ENCODE measurements around the gene NEUROD2.

NEUROD2 gene

DNA sequence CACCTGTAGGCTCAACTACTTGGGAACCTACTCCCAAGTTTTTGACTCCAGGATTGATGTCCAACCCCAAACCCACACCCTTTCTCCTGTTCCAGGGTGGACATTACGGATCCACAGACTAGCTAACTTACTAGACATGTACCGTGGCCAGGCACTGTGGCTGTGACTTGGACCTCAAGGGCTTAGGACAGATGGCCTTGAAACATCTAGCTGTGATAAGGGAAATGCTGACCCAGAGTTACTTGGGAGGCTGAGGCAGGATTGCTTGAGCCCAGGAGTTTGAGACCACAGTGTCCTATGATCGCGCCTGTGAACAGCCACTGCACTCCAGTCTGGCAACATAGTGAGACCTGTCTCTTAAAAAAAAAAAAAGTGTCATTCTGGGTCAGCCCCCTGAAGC lies 33.4 kb upstream of the NEUROD2 start:
- no peak for DNase-seq (ENCODE audit: low read depth)
- TF ChIP-seq, protein P1, sequence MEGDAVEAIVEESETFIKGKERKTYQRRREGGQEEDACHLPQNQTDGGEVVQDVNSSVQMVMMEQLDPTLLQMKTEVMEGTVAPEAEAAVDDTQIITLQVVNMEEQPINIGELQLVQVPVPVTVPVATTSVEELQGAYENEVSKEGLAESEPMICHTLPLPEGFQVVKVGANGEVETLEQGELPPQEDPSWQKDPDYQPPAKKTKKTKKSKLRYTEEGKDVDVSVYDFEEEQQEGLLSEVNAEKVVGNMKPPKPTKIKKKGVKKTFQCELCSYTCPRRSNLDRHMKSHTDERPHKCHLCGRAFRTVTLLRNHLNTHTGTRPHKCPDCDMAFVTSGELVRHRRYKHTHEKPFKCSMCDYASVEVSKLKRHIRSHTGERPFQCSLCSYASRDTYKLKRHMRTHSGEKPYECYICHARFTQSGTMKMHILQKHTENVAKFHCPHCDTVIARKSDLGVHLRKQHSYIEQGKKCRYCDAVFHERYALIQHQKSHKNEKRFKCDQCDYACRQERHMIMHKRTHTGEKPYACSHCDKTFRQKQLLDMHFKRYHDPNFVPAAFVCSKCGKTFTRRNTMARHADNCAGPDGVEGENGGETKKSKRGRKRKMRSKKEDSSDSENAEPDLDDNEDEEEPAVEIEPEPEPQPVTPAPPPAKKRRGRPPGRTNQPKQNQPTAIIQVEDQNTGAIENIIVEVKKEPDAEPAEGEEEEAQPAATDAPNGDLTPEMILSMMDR (IDR thresholded peaks at IDR 0.05; ENCODE audit: low read depth, low read length, missing control alignments): no peak
- H3K4me3 ChIP-seq (ENCODE audit: low read depth, low read length): no peak overlapping the region
- in situ Hi-C loops (cut with HindIII; ENCODE audit: low sequenced_read_pairs): no loop called here

DNA sequence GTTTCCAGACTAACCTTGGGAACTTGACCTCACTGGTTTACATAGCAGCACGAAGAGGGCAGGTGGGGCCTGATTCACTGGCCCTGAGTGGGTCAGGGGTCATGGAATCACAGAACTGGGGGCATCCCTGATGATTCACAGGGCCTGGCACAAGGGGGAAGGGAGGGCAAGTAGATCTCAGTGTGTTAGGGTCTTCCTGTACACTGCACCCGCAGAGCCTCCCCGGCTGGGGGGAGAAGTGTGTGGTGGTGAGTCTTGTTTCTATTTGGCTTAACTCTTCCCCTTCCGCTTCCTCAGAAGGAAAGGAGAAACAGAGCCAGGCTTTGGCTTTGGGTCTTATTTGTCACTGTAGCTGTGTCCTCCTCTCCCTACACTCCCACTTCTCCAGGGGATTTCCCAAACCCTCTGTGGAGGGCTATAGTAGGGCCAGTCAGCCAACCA lies 32.9 kb upstream of the NEUROD2 start:
- no peak for DNase-seq (ENCODE audit: low read depth)
- no peak overlapping the region for H3K4me3 ChIP-seq (ENCODE audit: low read depth, low read length)
- in situ Hi-C loops (cut with HindIII; ENCODE audit: low sequenced_read_pairs): no loop called here
- TF ChIP-seq, protein P1 (IDR thresholded peaks at IDR 0.05; ENCODE audit: low read depth, low read length, missing control alignments): no peak

DNA sequence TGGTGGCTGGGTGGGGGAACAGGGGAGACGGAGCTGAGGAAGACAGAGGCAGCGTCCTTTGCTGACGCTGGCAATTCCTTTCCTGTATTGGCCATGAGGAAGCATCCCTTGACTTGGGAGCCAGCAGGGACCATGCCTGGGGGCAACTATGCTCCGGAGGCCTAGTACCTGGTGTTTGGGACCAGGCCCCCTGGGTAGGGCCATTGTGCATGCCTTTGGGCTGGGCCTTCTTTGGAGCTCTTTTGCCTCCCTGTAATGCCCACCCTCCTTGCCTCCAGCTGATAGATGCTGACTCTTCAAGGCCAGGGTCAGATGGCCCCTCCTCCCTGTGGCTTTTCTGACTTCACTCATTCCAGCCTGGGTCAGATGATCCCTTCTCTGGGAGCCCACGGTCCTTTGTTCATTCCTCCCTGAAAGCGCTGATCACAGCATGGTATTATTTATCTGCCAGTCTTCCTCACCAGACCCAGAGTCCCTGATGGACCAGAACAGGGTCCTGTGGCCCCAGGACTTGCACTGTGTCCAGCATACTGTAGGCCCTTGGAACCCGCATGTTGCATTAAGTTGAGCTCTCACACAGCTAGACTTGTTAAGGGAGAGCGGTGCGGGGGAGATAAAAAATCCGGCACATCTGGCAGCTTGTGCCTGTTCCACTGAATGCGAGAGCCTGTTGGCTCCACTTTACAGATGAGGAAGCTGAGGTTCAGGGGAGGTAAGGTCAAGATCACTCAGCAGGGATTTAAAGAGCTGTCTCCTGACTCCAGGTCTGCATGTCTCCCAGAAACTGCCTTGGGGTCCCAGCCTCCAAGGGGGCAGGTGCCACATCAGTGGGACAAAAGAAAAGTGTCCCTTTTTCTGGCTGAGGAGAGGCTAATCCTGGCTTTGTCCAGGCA lies 32.1 kb upstream of the NEUROD2 start:
- in situ Hi-C loops (cut with HindIII; ENCODE audit: low sequenced_read_pairs): no loop called here
- no peak overlapping the region for H3K4me3 ChIP-seq (ENCODE audit: low read depth, low read length)
- no peak for DNase-seq (ENCODE audit: low read depth)
- TF ChIP-seq, protein P1 (IDR thresholded peaks at IDR 0.05; ENCODE audit: low read depth, low read length, missing control alignments): no peak

DNA sequence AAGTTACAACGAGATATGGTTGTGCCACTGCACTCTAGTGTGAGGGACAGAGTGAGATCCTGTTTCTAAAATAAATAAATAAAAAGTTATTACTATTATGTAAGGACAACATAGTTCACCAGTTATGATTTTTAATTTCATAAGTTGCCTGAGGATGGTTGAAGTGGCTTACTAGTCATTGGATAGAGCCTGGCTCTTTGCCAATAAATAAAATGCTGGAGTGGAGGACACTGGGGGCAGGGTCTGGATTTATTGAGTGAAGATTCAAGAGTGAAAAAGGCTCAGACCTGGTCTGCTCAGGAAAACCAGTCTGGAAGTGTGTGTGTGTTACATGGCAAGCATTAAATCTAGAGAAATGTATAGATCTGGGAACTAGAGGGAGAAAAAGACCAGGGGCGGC lies 31.3 kb upstream of the NEUROD2 start:
- TF ChIP-seq, protein P1 (IDR thresholded peaks at IDR 0.05; ENCODE audit: low read depth, low read length, missing control alignments): no peak
- no peak for DNase-seq (ENCODE audit: low read depth)
- in situ Hi-C loops (cut with HindIII; ENCODE audit: low sequenced_read_pairs): no loop called here
- no peak overlapping the region for H3K4me3 ChIP-seq (ENCODE audit: low read depth, low read length)

DNA sequence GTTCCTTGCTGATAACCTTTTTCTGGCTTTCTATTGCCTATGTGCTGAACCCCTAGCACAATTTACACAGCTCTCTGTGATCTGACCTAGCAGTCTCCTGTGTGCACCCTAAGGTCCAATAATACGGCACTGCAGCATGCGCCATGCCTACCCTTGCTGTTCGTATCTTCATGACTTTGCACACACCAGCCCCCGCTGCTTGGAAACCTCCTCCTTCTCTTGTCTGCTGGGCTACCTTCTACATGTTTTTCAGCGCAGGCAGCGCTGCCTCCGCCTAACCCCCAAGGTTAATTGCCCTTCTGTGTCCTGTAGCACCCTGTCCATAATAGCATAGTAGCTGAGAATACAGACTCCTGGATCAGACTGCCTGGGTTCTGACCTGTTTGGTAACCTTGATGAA lies 30.6 kb upstream of the NEUROD2 start:
- TF ChIP-seq, protein P1 (IDR thresholded peaks at IDR 0.05; ENCODE audit: low read depth, low read length, missing control alignments): no peak
- no peak for DNase-seq (ENCODE audit: low read depth)
- H3K4me3 ChIP-seq (ENCODE audit: low read depth, low read length): peak overlapping the region; percentile 93
- in situ Hi-C loops (cut with HindIII; ENCODE audit: low sequenced_read_pairs): no loop called here

DNA sequence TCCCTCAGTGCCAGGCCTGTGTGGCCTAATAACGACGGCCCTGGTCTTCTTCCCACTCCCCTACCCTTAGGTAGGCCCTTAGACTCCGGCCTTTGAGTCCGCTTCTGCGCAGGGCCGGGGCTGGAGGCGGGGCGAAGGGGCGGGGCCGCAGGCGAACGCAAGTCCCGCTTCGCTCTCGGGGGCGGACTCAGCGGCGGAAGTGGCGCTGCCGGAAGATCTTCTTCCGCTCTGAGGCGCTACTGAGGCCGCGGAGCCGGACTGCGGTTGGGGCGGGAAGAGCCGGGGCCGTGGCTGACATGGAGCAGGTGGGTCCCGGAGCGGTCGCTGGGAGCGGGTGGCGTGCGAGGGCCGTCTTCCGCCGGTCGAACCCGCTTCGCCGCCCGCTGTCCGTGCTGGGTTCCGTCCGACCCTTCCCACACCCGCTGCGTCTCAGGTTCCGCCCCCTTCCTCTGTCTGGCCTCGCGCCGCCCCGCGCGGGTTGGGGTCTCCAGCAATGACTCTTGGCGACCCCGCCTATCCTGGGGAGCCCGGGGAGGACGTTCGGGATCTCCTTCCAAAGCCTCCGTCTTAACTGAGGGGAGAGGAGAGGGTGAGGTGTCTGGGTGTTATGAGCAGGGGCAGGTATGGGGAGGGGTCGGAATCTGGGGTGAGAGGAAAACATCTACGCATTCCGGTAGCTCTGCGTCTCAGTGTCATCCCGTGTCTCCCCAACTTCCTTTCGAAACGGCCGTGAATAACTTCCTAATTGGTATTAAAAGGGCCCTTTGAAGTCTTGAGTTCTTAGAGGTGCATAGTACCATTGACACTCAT lies 29.4 kb upstream of the NEUROD2 start, which contains the start of gene STARD3:
TSS of gene STARD3 (plus strand) at position 218 of the 810 bp plus-strand sequence. CDS start 16,388 bp downstream, outside the sequence.
- TF ChIP-seq, protein P1 (IDR thresholded peaks at IDR 0.05; ENCODE audit: low read depth, low read length, missing control alignments): no peak
- peak within 1 kb of the TSS; percentile 93 for H3K4me3 ChIP-seq (ENCODE audit: low read depth, low read length)
- in situ Hi-C loops (cut with HindIII; ENCODE audit: low sequenced_read_pairs): no loop called here
- peak; percentile 47 for DNase-seq (ENCODE audit: low read depth)

All from astrocyte of the cerebellum (primary cell).